HL-60/S4 treated with retinoic acid at 250 ng/mL for 4 days and 3 days (cell line): ENCODE results near the gene TNFAIP8L3.

ENCODE experiments used
- in situ Hi-C: fragments of 300-500 bp; cut with MboI; formaldehyde crosslinking; loops from 2 replicates; pipeline ENCODE4 v1.7.0; 2022; ENCODE audit warnings: low sequenced_read_pairs

TNFAIP8L3 gene

DNA sequence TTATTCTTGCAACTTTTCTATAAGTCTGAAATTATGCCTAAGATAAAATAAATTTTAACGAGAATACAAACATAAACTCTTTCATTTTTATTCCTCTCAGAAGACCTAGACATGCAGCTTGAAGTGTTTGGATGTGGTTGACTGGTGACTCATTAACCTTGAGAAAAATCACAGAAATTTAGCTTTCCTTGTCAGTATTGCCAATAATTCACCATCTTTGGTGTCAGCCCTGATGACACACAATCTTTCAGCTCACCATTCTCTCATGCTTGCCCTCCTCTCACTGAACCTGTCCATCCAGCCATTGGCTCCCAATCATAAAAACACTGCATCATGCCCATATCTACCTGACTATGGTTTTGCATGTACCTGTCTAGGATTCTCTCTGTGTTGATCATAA lies 22.6 kb upstream of the TNFAIP8L3 start:
- in situ Hi-C loops, result no loop called here

DNA sequence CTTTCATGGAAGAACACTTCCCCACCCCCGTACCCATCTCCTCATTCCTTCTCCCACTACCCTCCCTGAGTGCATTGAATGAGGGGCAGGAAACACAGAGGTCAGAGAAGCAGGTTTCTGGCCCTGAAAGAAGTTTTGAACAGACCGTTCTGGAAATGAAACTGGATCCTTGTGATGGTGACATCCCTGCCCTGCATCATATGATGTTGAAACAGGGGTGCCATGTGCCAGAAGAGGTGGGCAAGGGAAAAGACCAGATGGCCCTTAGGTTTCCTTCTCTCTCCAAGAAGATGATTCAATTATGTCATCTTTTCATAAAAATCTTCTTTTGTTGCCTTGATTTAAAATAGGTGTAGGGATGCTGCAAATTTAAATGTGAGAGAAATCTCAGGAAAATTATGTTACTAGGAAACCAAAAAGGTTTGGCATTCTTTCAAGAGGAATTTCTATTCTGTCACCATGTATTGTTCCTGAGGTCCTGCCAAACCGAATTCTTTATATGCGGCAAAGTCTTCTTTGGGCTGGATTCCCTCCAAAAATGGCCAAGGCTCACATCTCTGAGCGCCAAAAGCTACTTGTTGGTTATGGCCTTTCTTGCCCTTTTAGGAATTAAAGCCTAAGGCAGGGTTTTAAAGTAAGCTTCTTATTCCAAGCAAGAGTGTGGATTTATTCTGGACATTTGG lies 19.9 kb upstream of the TNFAIP8L3 start:
- in situ Hi-C loops, result no loop called here

DNA sequence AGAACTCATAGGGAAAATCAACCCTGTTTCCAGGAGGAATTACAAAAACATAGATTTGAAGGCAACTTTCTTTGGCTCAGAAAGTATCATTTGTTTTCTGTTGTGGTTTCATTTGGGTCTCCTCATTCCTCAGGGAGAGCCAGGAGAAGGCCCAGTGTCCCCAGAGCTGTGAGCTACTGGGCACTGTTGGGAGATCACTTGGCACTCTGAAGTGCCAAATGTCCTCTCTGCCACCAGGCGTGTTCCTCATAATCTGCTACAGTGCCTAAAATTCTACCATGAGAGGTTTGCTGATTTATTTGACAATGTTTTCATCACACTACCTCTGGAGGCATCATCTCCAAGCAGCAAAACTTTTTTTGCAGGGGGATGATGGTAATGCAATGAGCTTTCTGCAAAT lies 17.4 kb upstream of the TNFAIP8L3 start:
- in situ Hi-C loops, result no loop called here

DNA sequence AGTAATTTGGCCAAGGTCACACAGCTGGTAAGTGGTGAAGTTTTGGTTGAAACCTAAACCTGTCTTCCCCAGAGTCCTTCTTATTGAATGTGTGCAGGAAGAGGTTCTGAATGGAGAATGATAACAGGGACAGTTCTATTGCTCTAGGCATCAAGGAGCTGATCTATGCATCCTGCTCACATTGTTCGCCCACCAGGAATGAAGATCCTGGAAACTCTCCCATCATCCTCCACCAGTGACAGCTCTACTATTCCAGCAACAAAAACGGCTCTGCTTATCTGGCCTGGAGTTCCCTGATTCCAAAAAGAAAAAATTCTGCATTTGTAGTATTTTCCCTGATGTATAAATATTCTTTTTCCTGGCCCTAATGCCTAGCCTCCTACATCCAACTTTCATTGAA lies 16.4 kb upstream of the TNFAIP8L3 start:
- in situ Hi-C loops, result no loop called here

DNA sequence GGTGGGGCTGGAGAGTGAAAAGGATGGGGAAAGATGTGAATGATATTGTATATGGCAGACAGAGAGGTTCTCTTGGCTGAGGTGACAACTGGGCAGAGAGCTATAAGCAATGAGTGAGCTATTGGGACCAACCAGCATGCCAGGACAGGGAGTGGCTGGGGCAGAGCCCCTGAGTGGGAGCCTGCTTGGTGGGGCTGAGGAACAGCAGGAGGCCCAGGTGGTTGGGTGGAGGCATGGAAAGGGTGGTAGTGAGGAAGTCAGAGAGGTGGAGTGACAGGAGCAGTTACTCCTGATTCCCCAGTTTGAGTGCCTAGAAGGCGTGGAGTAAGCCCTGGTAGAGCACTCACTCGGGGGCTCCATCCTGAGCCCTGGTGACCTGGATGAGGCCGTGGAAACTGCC lies 15.5 kb upstream of the TNFAIP8L3 start:
- in situ Hi-C loops, result no loop called here

DNA sequence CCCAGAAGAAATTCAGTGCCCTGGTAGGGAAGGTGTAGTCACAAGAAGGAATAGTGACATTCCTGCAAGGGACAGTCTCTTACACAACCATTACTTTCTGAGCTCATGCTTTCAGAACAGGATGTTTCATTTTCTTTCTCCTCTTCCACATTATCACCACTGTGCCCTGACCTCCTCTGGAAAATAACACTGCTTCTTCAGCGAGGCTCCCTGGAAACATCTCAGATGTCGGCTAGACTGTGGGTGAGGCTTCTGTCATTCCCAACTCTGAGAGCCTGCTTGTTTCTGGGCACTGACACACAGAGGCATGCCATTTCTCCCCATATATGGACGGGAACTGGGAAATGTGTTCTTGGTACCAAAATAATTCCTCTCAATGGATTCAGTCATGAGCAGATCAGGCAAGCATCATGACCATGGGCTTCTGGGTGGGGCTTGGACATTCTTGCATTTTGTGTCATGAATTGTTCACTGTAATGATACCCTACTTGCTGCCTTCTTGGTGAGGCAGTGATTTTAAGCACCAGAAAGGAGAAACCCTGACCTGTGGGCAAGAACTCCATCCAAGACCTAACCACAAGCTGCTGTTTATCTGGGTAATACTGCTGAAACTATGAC lies 14.3 kb upstream of the TNFAIP8L3 start:
- in situ Hi-C loops, result no loop called here

DNA sequence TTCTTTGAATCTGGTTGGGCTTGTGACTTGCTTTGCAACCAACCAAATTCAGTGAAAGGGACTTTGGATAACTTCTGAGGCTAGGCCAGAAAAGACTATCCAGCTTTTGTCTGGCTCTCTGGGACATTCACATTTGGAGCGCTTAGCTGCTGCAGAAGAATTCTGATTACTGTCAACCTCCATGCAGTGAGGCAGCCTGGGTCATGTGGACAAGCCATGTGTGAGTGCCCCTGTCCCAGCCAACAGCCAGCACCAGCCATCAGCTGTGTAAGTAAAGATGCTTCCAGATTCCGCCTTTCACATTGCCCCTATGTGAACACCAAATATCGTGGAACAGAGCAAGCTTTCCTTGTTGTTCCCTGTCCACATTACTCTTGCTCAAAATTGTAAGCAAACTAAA lies 12.9 kb upstream of the TNFAIP8L3 start:
- in situ Hi-C loops, result no loop called here

DNA sequence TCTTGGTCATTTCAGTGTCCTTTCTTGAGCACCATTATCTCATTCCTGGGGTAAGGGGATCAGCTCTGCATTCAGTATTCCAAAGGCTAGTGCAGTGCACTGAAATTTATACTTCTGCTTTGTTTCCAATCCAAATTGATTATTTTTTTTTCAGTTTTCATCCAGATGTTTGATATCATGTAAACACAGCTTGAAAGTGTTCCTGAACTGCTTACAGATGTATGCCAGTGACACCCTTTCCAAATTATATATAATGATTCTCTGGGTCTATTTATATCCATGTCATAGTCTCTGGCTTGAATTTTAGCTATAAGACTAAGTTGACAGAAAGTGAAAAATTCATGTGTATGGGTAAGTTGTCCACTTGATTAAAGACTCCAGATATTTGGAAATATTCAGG lies 11.8 kb upstream of the TNFAIP8L3 start:
- in situ Hi-C loops, result no loop called here

DNA sequence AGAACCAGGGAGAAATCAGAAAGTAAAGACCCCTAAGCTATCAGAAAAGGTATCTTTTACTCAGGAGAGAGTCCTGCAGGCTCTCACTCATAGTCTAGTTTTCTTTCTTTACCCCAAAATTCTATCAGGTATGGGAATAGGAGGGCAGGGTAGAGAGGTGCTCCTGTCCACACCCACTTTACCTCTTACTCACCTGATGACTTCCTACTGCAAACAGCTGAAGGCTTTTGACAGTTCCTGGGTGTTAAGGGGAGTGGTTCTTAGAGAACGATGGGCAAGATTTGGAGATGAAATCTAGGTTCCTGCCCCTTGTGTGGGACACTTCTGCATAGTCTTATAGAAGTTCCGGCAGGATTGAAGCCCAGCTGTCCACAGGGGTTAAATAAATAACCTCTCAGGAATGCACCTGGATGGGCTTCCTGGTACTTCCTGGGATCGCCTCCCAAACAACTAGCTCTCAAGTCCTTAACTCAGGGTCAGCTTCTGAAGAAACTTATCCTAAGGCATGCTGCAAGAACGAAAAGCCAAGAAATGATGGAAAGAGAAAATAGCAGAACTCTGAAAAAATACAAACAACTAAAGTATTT lies 10.8 kb upstream of the TNFAIP8L3 start:
- in situ Hi-C loops, result no loop called here

DNA sequence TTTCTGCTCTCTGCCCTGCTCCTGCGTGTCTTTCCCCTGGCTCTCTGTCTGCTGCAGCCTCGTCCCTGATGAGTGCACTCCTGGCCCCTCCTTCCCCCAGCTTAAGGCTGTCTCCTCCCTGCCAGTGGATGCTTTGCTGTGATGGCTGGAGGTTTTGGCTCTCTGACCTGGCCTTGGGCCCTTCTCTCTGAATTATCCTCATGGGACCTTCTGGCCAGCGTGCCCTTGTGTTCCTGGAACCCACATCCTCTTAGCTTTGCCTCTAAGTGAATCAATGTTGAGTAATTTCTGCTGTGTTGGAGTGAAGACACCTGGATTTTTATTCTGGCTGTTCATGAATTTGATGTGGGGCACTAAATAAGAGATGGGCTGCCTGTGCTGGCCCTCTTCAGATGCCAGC lies 9.8 kb upstream of the TNFAIP8L3 start:
- in situ Hi-C loops, result no loop called here

DNA sequence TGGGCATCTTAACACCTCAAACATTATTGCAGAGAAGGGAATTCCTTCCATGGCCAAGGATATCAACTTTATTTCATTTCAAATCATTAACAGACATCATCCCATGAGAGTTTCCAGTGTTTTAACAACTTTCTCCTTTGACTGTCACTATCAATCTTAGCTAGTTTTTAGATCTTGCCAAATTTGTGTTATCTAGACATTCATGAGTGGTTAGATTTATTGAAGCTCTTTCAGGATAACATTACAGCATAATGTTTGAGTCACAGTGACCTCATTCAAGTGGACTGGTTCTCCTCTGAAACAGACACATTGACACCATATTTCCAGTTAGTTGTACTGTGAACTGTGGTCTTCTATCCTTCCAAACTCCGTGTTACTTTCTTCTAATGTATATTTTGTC lies 8.6 kb upstream of the TNFAIP8L3 start:
- in situ Hi-C loops, result no loop called here

DNA sequence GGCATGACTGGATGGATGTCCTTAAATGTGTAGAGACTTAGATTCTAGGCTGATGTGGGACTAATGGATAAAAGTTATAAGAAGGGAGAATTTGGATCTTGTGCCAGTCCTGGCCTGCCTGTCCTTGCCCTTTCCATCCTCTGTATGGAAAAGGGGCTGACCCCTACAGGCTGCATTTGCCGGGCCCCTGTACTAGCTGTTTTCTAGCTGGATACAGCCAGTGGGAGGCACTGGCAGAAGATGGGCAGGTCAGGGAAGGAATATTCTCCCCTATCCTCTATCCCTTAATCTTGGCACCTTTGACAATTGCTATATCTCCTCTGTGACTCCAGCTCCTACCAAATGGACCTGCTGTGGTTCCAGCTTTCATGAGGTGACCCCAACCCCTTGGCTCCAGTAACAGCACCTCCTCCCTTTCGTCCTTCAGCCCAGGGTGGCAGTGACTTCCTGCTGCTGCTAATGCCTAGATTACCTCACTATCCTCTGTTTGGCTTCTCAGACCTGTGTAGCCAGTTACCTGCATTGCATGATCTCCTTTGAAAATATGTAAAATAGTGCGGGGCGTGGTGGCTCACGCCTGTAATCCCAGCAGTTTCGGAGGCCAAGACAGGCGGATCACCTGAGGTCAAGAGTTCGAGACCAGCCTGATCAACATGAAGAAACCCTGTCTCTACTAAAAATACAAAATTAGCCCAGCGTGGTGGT lies 6.2 kb upstream of the TNFAIP8L3 start:
- in situ Hi-C loops, result no loop called here

DNA sequence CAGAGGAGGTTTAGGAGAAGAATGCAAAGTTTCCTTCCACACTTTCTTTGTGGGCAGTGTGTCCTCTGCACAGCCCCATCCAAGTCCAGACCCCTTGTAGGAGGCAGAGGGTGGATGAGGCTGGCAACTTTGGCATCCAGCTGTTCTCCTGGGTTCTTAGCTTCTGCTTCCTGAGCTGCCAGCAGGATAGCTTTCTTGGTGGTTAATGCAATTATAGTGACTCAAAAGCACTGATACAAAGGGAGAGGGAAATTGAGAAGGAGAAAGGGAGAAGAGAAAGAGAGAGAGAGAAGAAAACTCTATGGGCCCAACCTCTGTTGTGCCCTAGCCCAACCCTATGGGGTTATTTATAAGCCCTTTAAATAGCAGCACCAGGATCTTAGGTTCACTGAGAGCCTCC lies 4.5 kb upstream of the TNFAIP8L3 start:
- in situ Hi-C loops, result no loop called here

DNA sequence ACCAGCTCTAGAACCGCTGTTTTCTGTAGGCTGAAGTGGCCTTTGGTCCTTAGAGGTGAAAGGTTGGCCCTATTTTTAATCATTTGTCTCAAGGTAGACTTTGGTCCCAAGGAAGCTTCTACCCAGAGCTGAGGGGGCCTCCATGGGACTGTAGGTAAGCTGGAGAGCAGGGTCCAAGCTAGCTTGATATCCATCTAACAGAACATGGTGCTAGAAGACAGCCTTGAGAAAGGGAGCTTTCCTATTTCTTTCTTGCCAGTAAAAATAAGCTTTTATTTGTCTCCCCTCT lies 3.6 kb upstream of the TNFAIP8L3 start:
- in situ Hi-C loops, result no loop called here

DNA sequence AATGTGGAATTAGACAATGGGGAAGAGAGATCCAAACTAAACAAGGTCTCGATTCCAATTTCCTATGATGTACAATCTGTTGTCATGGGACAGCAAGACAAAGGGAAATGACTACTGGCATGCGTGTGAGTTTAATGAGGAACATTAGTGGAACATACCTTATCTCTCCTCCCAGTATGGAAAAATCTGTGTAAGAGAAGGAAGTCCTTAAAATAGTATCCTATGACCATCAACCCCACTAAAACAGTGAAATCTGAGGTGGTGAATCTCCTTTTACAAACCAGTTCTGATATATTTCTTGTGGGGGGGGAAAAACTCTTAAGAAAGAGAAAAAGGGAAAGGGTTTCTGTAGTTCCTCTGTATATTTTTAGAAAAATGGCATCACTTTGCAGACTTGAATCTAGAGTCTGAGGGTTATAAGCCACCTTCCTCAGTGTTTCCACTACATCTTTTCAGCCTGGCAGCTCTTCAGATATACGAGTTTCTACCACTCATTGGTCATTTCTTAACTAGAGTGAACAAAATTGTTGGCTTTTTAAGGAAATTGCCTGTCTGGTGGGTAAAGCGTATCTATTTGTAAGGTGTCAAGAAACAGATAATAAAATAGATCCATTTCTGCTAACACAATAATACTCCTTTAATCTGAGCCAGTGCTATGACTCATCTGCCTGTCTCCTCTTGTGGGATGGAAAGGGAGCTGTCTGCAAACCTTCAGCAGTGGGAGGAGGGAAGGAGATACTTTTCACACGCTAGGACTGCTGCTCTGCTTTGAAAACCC lies 3.0 kb upstream of the TNFAIP8L3 start:
- in situ Hi-C loops, result no loop called here

DNA sequence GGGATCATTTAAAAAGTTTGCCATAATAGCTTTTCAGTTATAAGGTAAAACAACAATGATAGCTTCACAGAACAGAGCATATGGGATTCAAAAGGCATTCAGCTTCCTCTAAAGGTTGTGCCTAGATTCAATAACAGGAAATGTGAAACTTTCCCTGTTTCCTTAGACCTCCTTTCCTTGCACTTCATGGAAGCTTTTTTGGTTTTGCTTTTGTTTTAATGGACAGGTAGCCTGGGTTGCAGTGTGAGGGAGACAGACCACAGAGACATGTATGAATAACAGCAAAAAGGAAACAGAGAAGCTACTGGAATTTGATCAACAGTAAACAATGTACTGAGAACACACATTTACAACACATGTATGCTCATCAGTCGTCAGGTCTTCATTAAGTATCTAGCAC lies 2.3 kb upstream of the TNFAIP8L3 start:
- in situ Hi-C loops, result no loop called here

DNA sequence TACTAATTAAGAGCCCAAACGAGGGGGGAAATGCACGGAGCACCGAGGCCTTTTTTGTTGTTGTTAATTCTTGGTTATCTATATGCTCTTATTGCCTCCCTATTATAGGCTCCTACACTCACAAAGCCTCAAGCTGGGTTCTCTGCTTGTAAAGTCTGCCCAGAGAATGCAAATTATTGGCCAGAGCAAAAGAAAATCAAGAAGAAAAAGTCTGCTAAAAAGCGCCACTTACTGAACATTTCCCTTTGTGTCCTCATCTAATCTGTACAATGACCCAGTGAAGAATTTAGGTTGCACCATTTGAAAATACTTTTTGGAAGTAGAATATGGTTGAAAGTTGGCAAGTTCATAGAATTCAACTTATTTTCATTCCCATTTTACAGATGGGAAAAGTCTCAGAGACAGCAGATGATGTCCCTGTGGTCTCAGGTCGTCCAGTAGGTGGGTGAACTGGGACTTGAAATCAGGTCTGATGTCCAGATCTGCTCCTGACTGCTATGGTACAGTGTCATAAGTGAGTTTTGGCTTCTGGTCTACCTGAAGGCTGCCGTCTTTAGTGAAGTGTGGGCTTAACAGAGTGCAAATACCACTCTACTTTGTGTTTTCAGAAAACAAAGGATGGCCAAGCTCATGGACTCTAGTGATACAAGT lies 1.1 kb upstream of the TNFAIP8L3 start:
- in situ Hi-C loops, result no loop called here

DNA sequence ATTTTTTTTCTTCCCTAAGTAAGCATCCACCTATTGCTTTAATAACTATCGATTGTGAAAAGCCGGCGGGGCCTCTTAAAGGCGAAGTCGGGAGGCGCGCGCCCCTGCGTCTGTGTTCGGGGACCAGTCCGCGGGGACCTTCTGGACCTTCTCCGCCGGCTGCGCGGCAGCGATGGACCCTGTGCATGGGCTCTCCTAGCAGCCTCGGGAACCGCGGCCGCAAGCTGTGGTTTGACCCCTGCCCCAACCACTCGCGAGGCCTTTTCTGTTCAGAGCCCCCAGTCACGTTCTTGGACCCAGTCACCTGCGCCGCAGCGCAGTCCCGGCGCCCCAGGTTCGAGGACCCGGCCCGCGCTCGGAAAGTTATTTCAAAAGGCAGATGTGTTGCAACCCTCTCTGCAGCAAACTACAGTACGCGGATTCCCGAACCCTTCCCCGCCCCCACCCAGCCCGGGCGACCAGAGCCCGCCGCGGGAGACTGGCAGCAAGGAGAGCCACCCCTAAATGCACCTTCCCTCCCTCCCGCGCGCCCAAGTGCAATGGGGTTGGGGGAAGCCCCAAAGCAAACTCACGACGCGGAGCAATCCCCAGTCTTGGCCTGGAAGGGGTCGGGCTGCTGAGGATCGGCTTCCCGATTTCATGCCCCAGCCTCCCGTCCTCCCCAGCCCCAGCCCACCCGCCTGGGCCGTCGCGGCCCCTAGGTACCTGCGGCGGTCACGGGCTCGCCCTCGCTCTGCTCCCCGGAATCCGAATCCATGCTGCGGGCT lies 684 bp downstream of the TNFAIP8L3 start:
- in situ Hi-C loops, result no loop called here

DNA sequence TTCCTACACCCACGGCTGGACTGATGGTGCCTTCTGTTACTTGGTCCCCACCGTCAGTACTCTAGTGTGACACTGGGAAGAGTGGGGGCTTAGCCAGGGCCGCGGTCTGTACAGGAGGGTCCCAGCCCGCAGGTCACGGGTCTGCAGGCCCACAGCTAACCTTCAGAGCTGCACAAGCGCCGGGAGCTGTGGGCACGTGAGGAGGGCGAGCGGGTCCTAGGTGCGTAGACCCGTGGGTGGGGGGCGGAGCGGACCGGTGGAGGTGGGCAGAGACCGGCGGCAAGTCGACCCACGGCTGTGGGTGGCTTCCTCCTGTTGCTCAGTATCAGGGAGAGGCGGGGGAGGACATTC lies 1.2 kb downstream of the TNFAIP8L3 start:
- in situ Hi-C loops, result no loop called here

DNA sequence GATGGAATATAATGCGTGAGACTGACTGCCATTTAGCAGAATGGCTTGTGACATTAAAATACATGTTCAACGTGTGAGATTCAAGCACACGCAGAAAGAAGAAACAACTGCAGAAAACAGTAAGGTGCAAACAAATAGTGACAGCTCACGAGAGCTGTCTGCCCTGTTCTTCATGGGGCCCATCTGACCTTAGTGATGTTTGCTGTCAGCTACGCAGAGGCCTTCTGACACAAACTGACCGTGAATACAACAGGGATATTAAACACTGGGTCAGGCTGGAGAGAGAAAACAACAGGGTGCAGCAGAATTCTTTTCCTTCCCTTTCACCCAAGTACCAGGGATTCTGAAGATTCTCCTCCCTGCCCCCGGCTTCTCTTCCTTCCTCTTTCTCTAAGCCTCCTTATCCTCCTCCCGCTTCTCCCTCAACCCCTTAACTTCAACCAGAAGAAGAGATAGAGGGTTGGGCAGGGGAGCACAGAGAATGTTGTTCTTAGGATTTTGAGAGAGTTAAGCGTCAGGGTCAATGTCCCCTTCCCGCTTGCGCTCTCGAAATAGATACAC lies 2.1 kb downstream of the TNFAIP8L3 start:
- in situ Hi-C loops, result no loop called here
